SIG-M5 (cell line): Measurements from ENCODE around the gene KIAA0040.
"Not testable (repeated sequence)": the region's sequence is repeated elsewhere in the genome, so short reads cannot be mapped to it uniquely, and the experiment has no call there.

ENCODE experiments used
- DNase-seq: peaks from one replicate; lab custom pipeline; 2025; lab: John Stamatoyannopoulos, UW

KIAA0040 gene

DNA sequence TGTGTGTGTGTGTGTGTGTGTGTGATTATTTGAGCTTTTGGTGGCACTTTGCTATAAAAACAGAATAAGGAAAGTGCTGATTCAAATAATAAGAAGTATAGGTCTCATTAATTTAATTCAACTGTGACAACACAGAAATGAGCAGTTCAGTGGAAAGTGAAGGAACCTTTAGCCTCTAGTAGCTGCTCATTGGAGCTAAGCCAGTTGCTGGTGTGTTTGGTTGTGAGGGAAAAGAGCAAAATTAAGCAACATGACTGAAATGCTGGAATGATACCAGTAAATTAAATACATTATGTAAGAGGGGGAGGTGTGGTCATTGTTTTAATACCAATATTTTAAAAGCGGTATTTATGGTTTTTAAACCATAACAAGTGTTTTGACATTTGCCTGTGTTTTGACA lies 55.2 kb downstream of the KIAA0040 start:
- no peak for DNase-seq

GRCh38 chr1:175136246-175136645 lies 56.3 kb downstream of the KIAA0040 start:
- no peak for DNase-seq

DNA sequence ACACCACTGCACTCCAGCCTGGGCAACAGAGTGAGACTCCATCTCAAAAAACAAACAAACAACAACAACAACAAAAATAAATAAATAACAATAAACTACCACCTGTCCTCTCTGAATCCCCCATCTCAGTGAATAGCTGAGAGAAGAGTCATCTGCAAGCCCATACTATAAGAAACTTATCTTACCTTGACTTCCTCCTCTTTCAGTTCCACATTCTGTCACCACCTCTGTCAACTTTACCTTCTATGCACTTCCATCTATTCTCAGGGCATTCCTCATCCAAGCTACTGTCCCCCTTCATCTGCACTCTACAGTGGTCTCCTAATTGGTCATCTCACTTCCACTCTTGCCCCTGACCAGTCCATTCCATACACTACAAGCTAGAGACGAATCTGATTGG lies 58.1 kb downstream of the KIAA0040 start:
- no peak for DNase-seq

DNA sequence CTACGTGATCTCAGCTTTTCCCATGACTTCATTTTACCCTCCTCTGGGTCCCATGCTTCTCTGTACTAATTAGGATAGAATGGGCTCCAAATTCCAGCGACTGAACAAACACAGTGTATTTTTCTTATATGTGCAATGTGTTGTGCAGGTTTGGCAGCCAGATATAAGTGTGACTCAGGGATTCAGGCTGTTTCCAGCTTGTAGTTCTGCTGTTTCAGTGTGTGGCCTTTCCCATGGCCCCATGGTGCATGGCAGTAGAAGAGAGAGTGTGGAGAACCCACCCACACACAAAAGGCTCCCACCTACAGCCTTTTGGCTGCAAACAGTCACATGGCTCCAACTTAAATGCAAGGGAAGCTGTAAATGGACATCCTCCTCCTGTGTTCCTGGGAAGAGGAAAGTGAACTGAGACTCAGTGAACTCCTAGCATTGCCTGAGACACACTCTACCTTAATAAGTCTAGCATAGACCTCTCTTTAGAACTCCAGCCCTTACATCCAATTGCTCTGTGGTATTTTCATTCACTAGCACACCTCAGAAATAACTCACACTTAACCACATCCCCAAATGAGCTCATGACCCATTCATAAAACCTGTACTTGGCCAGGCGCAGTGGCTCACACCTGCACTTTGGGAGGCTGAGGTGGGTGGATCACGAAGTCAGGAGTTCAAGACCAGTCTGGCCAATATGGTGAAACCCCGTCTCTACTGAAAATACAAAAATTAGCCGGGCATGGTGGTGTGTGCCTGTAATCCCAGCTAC lies 58.7 kb downstream of the KIAA0040 start:
- no peak for DNase-seq

DNA sequence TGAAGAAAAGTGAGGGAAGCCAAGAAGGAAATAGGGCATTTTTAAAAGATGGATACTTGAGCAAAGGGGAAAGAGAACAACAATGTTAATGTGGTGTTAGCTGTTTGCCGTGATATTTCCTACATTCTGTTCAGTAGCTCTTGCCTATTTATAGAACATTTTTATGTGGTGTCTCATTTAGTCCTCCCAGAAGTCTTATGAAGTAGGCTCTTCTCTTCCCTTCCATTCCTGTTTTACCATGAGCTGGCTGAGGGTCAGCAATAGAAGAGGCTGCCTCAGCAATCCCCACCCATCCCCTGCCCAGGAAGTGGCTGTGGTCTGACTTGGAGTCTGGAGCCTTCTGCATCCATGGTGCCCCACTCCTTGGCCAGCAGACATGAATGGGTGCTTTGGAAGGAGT lies 60.1 kb downstream of the KIAA0040 start:
- no peak for DNase-seq

- DNase-seq: no peak
Measured at GRCh38 chr1:175131095-175131494, 61.5 kb downstream of the KIAA0040 start.

DNA sequence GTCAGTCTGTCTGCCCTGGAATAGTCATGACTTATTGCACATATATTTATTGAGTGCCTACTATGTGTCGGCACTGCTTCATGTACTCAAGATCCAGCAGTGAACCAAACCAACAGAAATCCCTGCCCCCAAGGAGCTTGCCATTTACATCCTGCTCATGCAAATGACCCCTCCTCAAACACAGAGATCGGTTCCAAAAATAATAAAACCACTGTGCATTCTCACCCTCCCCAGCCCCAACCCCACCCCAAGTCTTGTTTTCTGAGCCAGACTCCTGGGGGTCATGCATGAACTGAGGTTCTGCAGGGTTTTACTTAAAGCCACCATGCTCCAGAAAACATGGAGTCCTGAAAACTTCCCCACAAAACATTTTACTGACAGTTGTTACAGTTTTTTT lies 61.9 kb downstream of the KIAA0040 start:
- no peak for DNase-seq

DNA sequence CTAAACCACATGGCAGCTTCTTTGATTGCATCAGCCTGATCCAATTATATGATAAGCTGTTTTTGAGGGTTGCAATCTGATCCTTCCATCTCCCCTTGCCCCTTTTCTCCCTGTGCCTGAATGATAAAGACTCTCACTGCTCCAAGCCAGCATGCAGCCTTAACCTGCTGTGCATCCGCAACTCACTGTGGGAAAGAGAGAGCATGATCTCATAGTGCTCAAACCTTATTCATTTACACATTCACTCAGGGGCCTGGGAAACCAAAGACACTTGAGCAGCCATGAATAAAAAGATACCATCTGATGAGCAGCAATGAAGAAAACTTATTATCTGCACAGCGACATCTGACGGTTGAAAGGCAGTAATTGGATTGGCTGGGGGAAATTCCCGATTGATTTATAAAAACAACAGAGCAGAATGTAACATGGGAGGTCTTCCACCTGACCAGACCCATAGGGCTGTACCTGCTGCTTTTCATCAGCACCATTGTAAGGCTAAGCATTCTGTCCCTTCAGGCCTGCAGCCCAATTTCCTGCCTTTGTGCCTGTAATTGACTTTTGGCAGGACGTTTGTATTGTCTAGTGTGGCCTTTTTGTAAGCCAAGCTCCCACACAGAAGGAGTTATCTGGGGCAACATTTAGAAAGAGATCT lies 62.5 kb downstream of the KIAA0040 start:
- DNase-seq: no peak

DNA sequence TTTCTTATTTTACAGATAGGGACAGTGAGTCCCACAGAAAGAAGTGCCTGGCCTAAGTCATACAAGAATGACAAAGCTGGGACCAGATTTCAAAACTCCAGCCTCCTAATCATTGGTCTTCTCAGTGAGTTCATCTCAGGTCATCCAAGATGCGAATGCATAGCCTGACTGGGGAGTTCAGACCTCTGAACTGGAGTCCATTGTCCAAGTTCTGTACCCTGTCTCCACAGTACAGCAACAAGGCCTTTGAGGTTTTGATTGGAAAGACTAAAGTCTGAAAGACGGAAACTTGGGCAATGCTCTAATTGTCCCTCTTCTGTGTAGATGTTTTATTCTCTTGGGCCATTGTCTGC lies 63.0 kb downstream of the KIAA0040 start:
- DNase-seq: no peak

DNA sequence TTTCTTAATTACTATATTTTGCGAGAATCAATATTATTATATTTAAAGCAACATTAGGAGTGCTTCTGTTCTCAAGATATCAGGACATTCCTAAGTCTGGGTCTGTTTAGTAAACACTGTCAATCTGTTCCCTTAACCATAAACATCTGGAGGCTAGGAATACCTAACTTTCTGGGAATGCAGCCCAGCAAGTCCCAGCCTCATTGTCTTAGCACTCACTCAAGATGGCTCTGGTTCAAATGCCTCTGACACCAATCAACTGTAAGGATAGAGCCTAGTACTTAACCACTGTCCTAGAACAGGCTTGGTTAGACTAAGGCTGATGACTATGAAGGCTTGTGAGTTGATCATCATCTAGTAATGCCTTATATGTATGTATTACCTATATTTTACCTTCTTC lies 63.4 kb downstream of the KIAA0040 start:
- DNase-seq: no peak

DNA sequence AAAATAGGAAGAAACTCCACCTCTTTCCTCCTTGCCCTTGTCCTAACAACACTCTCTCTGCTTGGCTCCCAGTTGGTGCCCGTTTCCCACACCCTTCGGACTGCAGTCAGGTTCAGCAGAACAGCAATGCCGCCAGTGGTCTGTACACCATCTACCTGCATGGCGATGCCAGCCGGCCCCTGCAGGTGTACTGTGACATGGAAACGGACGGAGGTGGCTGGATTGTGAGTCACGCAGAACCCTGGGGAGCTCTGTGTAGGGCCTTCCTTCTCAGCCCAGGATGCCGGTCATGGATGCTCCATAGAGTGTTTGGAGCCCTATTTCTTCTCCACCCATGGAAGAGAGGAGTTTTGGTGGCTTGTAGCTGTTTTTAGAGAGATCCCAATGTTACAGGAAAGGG lies 64.1 kb downstream of the KIAA0040 start:
- no peak for DNase-seq

- DNase-seq: no peak
Measured at GRCh38 chr1:175127565-175127964, 65.0 kb downstream of the KIAA0040 start.

- DNase-seq: no peak
Measured at GRCh38 chr1:175126347-175126746, 66.2 kb downstream of the KIAA0040 start.

- DNase-seq: no peak
Measured at GRCh38 chr1:175124861-175125260, 67.7 kb downstream of the KIAA0040 start.

GRCh38 chr1:175120511-175120910 lies 72.1 kb downstream of the KIAA0040 start:
- no peak for DNase-seq

GRCh38 chr1:175118375-175119367 lies 73.9 kb downstream of the KIAA0040 start:
- no peak for DNase-seq

GRCh38 chr1:175116903-175117302 lies 75.7 kb downstream of the KIAA0040 start:
- DNase-seq: no peak

DNA sequence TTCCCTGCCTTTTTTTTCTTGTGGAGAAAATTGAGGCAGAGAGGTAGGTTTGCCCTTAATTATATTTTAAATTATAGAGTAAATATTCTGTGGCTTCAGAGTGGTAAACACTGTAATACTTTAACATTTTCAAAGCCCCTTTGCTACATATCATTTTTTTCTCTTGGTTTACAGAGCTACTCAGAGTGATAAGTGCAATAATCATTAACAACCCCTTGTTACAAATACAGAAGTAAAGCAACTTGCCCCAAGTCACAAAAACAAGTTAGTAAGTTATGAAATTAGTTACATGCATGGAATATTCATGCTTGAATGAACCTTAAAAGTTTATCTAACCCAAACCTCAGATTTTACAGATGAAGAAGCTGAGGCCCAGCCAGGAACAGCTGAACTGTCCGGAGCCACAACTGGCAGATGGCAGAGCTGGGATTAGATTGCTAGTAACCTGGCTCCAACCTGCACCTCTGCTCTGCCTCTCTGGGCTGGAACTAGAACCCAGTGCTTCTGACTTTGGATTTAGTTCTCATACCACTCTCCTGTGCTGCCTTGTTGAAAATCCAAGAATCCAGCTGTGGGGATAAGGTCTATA lies 76.3 kb downstream of the KIAA0040 start:
- no peak for DNase-seq

- DNase-seq: no peak
Measured at GRCh38 chr1:175114996-175115395, 77.6 kb downstream of the KIAA0040 start.

DNA sequence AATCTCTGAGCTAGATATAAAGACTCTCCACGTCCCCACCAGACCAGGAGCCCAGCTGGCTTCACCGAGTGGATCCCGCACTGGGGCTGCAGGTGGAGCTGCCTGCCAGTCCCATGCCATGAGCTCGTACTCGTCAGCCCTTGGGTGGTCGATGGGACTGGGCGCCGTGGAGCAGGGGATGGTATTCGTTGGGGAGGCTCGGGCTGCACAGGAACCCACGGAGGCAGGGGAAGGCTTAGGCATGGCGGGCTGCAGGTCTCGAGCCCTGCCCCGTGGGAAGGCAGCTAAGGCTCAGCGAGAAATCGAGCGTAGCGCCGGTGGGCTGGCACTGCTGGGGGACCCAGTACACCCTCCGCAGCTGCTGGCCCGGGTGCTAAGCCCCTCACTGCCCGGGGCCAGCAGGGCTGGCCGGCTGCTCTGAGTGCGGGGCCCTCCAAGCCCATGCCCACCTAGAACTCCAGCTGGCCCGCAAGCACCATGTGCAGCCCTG lies 84.2 kb downstream of the KIAA0040 start:
- DNase-seq: not testable (repeated sequence)
